Activated CD8-positive, alpha-beta memory T cell treated with anti-CD3 and anti-CD28 coated beads, Interleukin-2, amount 50 U/mL, for 1 hour (primary cell): Measurements from ENCODE around the gene DSCAML1.

Experiments
- DNase-seq: peaks from one replicate; pipeline ENCODE4 v3.0.0-alpha.2; 2020; ENCODE audit errors: extremely low read depth

The DSCAML1 gene

GRCh38 chr11:117754030-117754429 lies 43.0 kb downstream of the DSCAML1 start:
- DNase-seq = no peak

- DNase-seq = no peak
These were observed 44.2 kb downstream of the DSCAML1 start for GRCh38 chr11:117752721-117753237.

GRCh38 chr11:117752071-117752470 lies 44.9 kb downstream of the DSCAML1 start:
- DNase-seq = no peak

GRCh38 chr11:117750916-117751662 lies 45.9 kb downstream of the DSCAML1 start:
- no peak for DNase-seq

- no peak for DNase-seq
These were observed 46.7 kb downstream of the DSCAML1 start for GRCh38 chr11:117750357-117750756.

GRCh38 chr11:117749541-117749910 lies 47.5 kb downstream of the DSCAML1 start:
- no peak for DNase-seq

GRCh38 chr11:117748771-117749540 lies 48.1 kb downstream of the DSCAML1 start:
- DNase-seq = no peak

GRCh38 chr11:117747892-117748291 lies 49.1 kb downstream of the DSCAML1 start:
- no peak for DNase-seq

- DNase-seq = no peak
These were observed 51.7 kb downstream of the DSCAML1 start for GRCh38 chr11:117745346-117745745.

GRCh38 chr11:117744471-117745150 lies 52.4 kb downstream of the DSCAML1 start:
- no peak for DNase-seq

GRCh38 chr11:117743121-117743815 lies 53.7 kb downstream of the DSCAML1 start:
- no peak for DNase-seq

- no peak for DNase-seq
These were observed 58.6 kb downstream of the DSCAML1 start for GRCh38 chr11:117738246-117738957.

GRCh38 chr11:117735350-117735977 lies 61.6 kb downstream of the DSCAML1 start:
- no peak for DNase-seq

GRCh38 chr11:117734601-117735024 lies 62.4 kb downstream of the DSCAML1 start:
- DNase-seq = no peak

GRCh38 chr11:117733316-117733715 lies 63.7 kb downstream of the DSCAML1 start:
- DNase-seq = no peak

- DNase-seq = no peak
These were observed 65.2 kb downstream of the DSCAML1 start for GRCh38 chr11:117731722-117732290.

- no peak for DNase-seq
These were observed 66.7 kb downstream of the DSCAML1 start for GRCh38 chr11:117730208-117730800.

- no peak for DNase-seq
These were observed 71.8 kb downstream of the DSCAML1 start for GRCh38 chr11:117725048-117725734.

GRCh38 chr11:117724621-117725020 lies 72.4 kb downstream of the DSCAML1 start:
- no peak for DNase-seq
